ENCODE results near the gene PFKFB2.

GRCh38 chr1:207093944-207094343 lies 40.9 kb downstream of the PFKFB2 start:
- TF ChIP-seq CTCF (IDR thresholded peaks at IDR 0.05) (no peak), EZH2 (IDR thresholded peaks at IDR 0.05; ENCODE audit: borderline replicate concordance, insufficient read depth, low read depth, low read length, poor library complexity, severe bottlenecking) (no peak)

Measured in B cell (primary cell).